Measurements from ENCODE around the gene SURF1. TPM values are rescaled to one million over a fixed set of nuclear protein-coding genes. Genes with fewer than 3 reads are reported as not detected.
"Not testable (repeated sequence)": the region's sequence is repeated elsewhere in the genome, so short reads cannot be mapped to it uniquely, and the experiment has no call there.

SURF1 gene
- total and polyA plus RNA-seq, 3 donors from 2014 or later: 51.4 to 71.0 (median 58.9) TPM

DNA sequence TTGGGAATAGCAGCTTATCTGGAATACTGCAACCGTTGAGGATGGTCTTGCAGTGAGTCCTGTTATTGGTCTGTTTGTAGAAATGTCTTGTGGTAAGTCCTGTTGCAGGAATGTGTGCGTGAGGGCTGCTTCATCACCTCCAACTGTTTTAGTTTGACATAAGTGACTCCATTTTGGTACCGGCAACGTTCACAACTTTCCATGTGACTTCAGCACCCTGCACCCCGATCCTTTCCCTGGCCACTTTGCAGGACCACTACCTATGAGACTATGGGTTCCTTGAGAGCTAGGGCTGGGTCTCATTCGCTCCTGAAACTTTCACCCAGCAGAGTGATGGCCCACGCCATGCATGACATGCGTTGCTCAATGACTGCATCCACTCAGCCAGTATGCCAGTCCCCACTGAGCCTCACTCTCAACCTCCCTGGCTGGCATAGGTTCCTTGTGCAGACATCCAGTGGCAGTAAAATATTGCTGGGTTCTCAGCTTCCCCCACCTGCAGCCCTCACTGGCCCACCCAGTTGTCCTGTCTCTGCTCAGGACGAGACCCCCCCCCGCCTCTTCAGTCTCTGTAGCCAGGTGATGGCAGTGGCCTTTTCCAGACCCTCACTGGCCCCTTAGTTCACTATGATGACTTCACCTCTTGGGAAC is 28.3 kb downstream of the SURF1 start:
- WGBS, 2 donors: 93 to 96% methylated on average over 10 of the region's 10 CpGs
- Histone ChIP-seq H3K36me3 (ENCODE audit: low read depth, missing control alignments) (no peaks in the 10 kb centered on the region), H3K9me3 (no peaks in the 10 kb centered on the region), H3K27ac (no peak overlapping the region), H3K4me1 (no peaks in the 10 kb centered on the region), H3K27me3 (no peaks in the 10 kb centered on the region), H3K4me3 (no peak overlapping the region)
- no peak for DNase-seq
- TF ChIP-seq POLR2A (IDR thresholded peaks at IDR 0.05): no peak
- TF ChIP-seq, protein P1, sequence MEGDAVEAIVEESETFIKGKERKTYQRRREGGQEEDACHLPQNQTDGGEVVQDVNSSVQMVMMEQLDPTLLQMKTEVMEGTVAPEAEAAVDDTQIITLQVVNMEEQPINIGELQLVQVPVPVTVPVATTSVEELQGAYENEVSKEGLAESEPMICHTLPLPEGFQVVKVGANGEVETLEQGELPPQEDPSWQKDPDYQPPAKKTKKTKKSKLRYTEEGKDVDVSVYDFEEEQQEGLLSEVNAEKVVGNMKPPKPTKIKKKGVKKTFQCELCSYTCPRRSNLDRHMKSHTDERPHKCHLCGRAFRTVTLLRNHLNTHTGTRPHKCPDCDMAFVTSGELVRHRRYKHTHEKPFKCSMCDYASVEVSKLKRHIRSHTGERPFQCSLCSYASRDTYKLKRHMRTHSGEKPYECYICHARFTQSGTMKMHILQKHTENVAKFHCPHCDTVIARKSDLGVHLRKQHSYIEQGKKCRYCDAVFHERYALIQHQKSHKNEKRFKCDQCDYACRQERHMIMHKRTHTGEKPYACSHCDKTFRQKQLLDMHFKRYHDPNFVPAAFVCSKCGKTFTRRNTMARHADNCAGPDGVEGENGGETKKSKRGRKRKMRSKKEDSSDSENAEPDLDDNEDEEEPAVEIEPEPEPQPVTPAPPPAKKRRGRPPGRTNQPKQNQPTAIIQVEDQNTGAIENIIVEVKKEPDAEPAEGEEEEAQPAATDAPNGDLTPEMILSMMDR (IDR thresholded peaks at IDR 0.05): no peak
- intact Hi-C loops (cut with DNase I; ENCODE audit: low total_unique reads): loop anchor here (10.0 kb wide), 1 partner anchor 143 kb away; no protein-coding TSS in a partner anchor

DNA sequence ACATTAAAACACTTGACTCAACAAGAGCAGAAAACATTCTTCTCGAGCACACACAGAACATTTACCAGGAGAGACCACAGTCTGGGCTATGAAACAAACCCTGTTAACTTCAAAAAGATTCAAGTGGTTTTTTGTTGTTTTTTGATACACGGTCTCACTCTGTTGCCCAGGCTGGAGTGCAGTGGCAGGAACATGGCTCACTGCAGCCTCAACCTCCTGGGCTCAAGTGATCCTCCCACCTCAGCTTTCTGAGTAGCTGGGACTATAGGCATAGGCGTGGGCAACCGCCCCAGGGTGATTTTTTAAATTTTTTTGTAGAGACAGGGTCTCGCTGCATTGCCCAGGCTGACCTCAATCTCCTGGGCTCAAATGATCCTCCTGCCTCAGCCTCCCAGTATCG is 29.3 kb downstream of the SURF1 start:
- H3K27ac ChIP-seq; DNase-seq; H3K4me1 ChIP-seq; H3K4me3 ChIP-seq; H3K27me3 ChIP-seq; H3K36me3 ChIP-seq (ENCODE audit: low read depth, missing control alignments); H3K9me3 ChIP-seq: not testable (repeated sequence)
- WGBS, 2 donors: 80 to 89% methylated on average over 6 of the region's 6 CpGs
- intact Hi-C loops (cut with DNase I; ENCODE audit: low total_unique reads): loop anchor here (10.0 kb wide), 1 partner anchor 142 kb away; no protein-coding TSS in a partner anchor

DNA sequence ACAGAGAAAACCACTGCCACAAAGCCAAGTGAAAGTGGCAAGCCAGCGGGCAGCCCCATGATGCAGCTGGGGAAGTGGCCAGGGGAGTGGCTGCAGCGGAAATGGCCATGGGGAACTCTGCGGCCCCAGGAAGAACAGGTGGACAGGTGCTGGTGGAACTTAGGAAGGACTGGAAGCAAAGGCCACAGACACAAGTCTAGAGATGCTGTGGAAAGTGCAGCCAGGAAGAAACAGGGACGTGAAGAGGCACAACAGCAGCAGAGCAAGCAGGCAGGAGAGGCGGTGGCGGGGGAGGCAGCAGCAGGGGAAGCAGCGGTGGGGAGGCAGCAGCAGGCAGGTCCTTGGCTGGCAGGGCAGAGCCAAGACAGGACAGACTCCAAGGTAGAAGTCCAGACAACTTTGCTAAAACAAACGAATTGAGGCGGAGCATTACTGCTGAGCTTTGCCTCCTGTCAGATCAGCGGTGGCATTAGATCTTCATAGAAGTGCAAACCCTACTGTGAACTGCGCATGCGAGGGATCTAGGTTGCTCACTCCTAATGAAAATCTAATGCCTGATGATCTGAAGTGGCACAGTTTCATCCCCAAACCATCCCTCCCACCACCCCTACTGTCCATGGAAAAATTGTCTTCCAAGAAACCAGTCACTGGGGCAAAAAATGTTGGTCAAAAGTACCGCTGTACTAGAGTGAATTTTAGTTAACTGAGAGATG is 32.1 kb downstream of the SURF1 start:
- Histone ChIP-seq H3K4me3 (no peak overlapping the region), H3K9me3 (no peaks in the 10 kb centered on the region), H3K27me3 (no peaks in the 10 kb centered on the region), H3K36me3 (ENCODE audit: low read depth, missing control alignments) (no peaks in the 10 kb centered on the region), H3K27ac (no peak overlapping the region), H3K4me1 (no peaks in the 10 kb centered on the region)
- WGBS, 2 donors: 86 to 91% methylated on average over 13 of the region's 13 CpGs
- no peak for DNase-seq
- TF ChIP-seq POLR2A (IDR thresholded peaks at IDR 0.05): no peak
- TF ChIP-seq, protein P1 (IDR thresholded peaks at IDR 0.05): no peak
- intact Hi-C loops (cut with DNase I; ENCODE audit: low total_unique reads): loop anchor here (10.0 kb wide), 1 partner anchor 139 kb away; no protein-coding TSS in a partner anchor

DNA sequence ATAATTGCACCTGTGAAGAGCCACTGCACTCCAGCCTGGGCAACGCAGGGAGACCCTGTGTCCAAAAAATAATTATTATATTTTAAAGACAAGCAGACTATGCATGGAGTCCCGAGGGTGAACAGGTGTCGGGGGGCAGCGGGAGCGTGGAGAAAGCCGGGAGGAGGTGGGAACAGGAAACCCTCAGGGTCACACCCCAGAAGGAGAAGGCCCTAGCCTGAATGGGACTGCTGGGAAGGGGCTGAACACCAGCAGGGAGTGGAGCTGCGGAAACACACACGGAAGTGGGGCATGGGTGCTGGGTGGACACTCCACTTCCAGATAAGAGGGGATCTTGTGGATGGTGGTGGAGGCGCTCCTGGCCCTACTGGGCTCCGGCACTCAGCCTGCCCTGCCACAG is 33.1 kb downstream of the SURF1 start:
- Histone ChIP-seq H3K4me1 (no peaks in the 10 kb centered on the region), H3K27me3 (no peaks in the 10 kb centered on the region), H3K27ac (no peak overlapping the region), H3K4me3 (no peak overlapping the region), H3K36me3 (ENCODE audit: low read depth, missing control alignments) (no peaks in the 10 kb centered on the region), H3K9me3 (no peaks in the 10 kb centered on the region)
- no peak for DNase-seq
- TF ChIP-seq POLR2A (IDR thresholded peaks at IDR 0.05): no peak
- TF ChIP-seq, protein P1 (IDR thresholded peaks at IDR 0.05): no peak
- WGBS, 2 donors: 89 to 90% methylated on average over 10 of the region's 10 CpGs
- intact Hi-C loops (cut with DNase I; ENCODE audit: low total_unique reads): loop anchor here (10.0 kb wide), 1 partner anchor 138 kb away; no protein-coding TSS in a partner anchor

DNA sequence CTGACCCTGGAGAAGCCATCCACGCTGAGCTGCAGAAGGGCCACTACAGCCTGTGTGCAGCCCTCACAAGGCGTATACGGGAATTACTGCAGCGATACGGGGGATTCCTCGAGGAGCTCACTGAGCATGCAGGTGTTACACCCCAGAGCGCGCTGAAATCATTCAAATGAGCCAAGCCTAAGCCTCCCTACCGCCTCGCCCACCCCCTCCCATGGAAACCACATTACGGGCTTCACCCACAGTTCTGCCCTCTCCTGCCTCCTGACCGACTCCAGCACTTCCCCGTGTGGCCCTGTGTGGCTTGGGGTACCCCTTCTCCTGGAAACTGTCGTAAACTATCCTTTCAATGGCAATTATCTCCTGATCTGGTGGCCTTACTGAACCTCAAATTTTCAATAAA is 33.6 kb downstream of the SURF1 start:
- intact Hi-C loops (cut with DNase I; ENCODE audit: low total_unique reads): loop anchor here (10.0 kb wide), 1 partner anchor 138 kb away; no protein-coding TSS in a partner anchor
- Histone ChIP-seq H3K9me3 (no peaks in the 10 kb centered on the region), H3K27ac (no peak overlapping the region), H3K36me3 (ENCODE audit: low read depth, missing control alignments) (no peaks in the 10 kb centered on the region), H3K27me3 (no peaks in the 10 kb centered on the region), H3K4me1 (no peaks in the 10 kb centered on the region), H3K4me3 (no peak overlapping the region)
- no peak for DNase-seq
- WGBS, 2 donors: 79 to 88% methylated on average over 14 of the region's 14 CpGs
- TF ChIP-seq, protein P1 (IDR thresholded peaks at IDR 0.05): no peak
- TF ChIP-seq POLR2A (IDR thresholded peaks at IDR 0.05): no peak
